DMS153 treated with DMSO at 0.1 percent for 48 hours (cell line): ENCODE results near the gene TOP2A.

ENCODE experiments used
- DNase-seq: peaks from one replicate; lab custom pipeline; 2025; ENCODE audit not compliant: unreplicated experiment; lab: John Stamatoyannopoulos, UW

Gene TOP2A

DNA sequence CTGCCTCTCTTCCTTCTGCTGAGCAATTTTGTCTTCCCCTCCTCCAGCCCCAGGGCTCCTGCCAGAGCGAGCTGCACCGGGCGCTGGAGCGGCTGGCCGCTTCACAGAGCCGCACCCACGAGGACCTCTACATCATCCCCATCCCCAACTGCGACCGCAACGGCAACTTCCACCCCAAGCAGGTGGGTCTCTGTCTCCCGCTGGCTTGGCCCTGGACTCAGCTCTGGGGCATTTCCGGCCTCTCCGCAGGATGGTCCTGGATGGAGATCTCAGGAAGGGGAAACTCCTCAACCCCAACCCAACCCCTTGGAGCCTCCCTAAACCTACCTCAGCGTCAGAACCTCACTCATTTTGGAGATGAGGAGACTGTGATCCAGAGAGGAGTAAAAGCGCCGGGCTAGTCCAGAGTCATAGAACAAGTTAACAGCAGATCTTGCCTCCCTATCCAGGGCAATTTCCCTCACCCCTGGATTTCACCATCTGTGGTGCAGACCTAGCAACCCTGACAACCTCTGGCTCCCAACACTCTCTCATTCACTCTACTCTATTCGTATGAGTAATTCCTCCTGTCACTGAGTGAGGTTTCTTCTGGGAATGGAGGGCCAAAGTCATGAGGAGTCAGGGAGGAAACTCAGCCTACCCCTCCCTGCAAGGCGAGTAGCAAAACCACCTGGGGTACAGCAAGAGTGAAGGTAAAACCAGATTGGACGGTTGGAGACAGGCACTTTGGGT, 36.4 kb upstream of the TOP2A start:
- DNase-seq = no peak

DNA sequence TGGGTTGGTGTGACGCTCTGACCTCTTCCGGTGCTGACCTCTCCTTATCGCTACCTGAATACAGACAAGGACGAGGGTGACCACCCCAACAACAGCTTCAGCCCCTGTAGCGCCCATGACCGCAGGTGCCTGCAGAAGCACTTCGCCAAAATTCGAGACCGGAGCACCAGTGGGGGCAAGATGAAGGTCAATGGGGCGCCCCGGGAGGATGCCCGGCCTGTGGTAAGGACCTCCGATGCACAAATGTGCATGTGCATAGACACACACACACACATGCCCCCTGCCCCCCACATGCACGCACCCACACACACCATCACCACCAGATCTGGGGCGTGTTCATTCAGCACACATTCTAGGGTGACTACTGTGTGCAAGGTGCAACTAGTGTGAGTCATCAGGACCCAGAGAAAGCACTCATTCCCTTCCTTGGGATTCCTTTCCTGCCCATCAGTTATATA, 35.3 kb upstream of the TOP2A start:
- DNase-seq = no peak

DNA sequence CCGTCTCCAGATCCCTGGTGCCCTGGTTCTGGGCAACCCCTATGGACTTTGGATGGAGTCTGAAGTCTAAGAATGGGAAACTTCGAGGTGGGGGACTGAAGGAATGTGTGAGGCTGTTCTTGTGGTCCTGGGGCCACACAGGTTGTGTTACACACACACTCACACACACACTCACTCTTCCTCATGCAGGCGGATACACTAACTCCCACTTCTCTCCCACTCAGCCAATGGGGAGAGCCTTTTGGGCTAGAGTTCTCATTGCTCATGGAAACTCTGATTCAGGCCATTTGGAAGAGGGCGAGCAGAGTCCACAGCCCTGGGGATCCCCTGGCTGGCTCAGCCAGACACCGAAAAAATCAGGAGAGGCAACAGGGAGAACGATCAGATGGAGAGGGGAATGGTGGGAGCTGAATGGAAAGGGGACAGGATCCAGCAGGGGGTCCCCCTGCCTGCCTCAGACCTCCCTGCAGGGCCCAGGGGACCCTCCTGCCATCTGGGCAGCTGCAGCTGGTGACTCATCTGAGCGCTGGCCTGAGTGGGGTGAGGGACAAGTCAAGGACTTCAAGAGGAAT, 34.6 kb upstream of the TOP2A start:
- DNase-seq = no peak

DNA sequence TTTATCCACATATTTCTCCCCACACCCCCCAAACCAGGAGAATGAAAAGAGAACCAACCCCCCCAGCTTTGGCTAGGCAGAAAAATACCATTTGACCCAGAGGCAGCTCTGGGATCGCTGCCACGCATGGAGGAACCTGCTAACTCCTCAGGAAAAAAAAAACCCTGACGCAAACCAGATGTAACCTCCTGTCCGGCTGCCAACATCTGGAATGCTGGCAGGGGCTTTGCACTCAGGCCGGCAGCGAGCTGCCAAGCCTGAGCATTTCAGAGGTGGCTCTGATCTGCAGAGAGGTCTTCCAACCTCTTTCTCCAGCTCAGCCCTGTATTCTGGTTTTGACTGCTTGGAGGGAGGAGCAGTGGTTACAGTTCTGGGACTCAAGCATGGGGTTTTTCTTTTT, 33.7 kb upstream of the TOP2A start:
- no peak for DNase-seq

DNA sequence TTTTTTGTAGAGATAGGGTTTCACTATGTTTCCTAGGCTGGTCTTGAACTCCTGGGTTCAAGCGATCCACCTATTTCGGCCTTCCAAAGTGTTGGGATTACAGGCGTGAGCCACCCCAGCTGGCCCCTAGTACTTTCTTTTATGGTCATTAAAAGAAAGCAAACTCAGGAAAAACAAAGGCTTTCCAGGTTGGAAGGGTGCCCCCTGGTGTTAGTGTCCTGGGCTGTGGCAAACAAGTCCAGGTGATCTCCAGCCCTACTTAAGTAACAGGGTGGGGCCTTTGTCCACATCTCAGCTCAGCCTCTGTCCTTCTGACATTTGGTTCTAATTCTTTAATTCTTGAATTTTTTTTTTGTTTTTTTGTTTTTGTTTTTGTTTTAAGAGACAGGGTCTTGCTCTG, 32.5 kb upstream of the TOP2A start:
- no peak for DNase-seq

DNA sequence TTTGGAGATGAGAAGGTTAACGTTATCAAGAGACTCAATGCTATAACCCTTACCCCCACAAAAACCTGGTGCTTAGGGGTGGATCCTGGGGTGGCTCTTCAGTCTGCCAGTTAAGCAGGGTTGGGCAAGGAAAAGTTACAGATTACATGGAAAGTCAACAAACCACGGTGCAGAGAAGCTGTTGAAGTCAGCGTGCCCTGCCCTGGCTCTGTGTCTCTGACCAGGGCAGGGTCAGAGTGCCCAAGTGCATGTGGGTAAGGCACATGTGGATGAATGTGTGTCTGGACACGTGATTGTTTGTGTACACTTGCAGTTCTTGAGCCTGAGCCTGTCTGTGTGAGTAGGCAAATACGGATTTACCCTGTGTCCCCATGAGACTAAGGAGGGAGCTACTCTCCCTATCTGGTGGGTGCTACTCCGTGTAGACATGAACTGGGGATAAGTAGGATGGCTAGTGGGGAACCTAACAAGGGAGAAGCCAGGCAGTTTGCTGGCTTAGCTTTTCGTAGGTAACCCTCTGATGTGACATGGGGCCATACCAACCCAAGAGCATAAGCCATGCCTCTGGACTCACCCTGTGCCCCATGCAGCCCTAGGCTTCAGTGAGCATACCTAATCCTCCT, 31.1 kb upstream of the TOP2A start:
- DNase-seq = peak; percentile 13

DNA sequence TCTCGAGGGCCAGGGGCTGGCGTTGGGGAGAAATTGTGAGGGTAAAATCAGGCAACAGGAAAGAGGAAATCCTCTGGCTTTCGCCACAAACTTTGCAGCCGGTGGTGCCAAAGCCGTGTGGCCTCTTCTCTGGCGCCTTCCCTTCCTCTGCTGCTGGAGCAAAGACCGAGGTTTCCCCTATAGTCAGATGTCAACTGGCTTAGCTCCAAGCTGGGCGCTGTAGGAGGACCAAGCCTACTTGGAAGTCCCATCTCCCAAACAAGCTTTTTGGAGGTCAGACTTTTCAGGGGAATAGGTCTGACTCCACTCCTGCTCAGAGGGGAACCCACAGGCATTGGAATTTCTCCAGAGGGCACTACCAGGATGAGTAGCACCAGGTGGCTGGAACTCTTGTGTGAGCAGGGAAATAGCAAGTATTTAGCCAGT, 30.5 kb upstream of the TOP2A start:
- DNase-seq = no peak

DNA sequence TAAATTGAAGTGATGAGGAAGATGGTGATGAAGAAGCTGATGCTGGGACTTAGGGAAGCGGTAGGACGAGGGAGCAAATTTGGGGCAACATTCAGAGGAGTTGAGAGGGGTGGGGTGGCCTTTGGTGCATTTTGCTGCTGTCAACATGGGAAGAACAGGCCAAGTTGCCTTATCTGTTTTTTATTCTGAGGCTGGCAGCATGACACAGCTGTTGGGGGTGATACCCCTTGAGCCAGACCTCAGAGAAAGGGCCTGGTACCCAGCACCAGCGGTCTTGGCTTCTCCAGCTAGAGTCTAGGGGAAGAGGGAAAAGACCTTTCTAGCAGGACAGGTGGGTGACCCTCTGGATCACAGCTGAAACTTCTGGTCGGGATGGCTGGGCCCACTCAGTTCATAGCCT, 30.1 kb upstream of the TOP2A start:
- no peak for DNase-seq

DNA sequence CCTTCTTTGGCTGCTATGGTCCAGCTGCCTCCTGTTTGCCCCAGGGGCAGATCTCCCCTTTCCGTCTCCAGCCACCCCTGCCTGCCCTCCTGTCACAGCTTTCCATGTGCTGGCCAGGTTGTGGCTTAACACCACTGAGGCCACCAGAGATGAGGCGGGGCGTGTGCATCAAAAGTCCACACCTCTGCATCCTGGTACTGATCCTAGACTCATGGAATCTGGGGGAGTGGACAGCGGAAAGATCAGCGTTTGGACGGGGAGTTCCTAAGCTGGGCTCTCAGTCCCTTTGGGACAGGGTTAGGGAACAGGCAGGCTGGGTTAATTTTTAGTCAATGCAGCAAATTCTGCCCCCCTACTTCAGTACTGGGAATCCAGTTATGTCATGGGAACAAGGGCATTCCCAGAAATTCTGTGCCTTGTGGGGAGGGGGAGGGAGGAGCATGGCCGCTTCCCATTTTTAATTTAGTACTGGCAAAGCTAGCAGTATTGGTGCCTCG, 29.5 kb upstream of the TOP2A start:
- DNase-seq = no peak

DNA sequence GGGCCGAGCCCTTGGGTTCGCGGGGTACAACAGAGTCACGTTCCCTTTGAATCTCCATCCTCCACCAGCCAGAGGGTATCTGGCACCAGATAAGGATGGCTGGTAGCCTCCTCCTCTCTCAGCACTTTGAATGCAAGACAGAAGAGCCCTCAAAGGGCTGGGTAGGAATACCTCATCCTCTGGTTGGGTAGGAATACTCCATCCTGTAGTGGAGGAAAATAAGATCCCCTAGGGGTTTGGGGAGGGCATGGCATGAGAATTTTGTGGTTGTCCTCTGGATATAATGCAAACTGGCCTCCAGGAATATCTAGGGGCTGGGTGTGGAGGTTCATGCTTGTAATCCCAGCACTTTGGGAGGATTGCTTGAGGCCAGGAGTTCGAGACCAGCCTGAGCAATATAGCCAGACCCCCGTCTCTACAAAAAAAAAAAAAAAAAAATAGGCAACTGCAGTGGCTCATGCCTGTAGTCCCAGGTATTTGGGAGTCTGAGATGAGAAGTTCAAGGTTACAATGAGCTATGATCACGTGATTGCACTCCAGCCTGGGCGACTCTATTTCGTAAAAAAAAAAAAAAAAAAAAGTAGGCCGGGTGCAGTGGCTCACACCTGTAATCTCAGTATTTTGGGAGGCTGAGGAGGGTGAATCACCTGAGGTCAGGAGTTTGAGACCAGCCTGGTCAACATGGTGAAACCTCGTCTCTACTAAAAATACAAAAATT, 28.2 kb upstream of the TOP2A start:
- no peak for DNase-seq

DNA sequence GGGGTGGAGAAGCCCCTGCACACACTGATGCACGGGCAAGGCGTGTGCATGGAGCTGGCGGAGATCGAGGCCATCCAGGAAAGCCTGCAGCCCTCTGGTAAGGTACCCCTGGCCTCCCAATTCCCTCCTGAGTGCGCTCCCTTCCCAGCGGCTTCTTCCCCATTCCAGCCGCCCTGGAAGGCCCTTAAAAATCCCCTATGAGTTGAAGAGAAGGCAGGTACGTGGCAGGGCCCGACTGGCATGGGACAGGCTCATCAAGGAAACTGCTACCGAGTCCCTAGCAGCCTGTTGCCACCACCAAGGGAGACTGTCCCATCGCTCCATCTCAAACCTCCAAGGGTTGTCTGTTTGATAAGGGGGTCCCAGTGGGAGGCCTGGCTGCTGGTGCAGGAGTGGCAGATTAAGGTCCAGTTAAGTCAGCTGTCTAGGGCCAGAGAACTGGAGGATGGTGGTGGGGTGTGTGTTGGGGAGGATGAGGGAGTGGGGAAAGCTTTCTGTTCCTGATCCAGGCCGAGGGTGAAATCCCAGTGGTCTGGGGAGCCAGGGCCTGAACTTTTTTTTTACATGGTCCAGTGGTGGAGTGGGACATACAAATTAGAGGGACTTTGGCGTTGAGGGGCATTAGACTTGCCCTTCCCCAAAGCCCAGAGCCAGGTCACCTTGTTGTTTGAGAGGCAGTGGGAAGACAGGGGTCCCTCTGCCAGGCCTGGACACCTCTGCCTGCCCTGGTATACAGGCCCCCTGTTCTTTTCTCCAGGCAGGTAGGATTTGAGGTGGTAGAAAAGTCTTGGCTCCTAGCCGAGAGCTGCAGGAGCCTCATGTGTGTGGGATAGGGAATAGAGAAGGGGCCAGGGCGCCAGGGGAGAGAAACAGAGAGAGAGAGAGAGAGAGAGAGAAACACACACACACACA, 26.5 kb upstream of the TOP2A start:
- DNase-seq = no peak

DNA sequence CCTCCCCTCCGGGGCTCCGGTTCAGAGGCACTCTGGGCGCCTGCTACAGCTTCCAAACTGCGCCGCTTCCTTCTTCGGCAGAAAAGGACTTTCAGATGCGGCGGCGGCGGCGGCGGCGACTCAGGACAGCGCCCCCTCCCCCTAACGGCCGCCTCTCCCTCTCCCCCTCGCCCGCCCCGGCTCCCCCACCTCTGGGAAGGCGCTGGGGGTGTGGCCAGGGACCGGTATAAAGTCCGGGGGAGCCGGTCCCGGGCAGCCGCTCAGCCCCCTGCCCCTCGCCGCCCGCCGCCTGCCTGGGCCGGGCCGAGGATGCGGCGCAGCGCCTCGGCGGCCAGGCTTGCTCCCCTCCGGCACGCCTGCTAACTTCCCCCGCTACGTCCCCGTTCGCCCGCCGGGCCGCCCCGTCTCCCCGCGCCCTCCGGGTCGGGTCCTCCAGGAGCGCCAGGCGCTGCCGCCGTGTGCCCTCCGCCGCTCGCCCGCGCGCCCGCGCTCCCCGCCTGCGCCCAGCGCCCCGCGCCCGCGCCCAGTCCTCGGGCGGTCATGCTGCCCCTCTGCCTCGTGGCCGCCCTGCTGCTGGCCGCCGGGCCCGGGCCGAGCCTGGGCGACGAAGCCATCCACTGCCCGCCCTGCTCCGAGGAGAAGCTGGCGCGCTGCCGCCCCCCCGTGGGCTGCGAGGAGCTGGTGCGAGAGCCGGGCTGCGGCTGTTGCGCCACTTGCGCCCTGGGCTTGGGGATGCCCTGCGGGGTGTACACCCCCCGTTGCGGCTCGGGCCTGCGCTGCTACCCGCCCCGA, 25.7 kb upstream of the TOP2A start, which contains the start of gene IGFBP4:
Gene IGFBP4 (plus strand): TSS at position 255 of the 792 bp plus-strand sequence. CDS start 286 bp downstream, at position 541.
- DNase-seq = peak; percentile 20

DNA sequence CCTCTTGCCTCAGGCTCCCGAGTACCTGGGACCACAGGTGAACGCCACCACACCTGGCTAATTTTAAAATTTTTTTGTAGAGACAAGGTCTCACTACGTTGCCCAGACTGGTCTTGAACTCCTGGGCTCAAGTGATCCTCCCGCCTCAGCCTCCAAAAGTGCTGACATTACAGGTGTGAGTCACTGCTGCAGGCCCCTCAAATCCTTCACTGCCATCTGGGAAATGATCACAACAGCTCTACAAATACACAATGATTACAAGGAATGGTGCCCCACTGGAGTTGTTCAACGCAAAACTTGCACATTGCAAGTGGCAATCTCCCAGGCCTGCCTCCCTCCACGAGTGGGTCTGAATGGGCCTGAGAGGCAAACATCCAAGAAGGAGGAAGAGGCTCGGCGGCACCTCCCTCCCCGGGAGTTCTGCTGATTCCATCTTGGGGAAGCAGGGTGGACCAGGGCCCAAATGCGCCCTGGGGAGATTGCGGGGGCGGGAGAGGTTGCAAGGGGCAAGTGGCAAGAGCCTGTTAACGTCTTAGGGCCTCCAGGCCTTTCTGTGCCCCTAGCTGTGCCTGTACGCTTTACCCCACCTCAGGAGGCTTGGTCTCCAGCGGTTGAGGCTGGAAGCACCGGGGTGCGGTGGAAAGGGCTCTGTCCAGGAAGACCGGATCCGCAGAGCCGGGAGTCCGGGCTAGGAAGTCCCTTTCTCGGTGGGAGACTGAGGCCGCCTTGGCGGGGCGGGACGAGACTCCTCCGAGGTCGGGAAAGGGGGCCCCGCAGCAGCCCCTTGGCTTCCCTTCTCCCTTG, 24.9 kb upstream of the TOP2A start:
- no peak for DNase-seq

DNA sequence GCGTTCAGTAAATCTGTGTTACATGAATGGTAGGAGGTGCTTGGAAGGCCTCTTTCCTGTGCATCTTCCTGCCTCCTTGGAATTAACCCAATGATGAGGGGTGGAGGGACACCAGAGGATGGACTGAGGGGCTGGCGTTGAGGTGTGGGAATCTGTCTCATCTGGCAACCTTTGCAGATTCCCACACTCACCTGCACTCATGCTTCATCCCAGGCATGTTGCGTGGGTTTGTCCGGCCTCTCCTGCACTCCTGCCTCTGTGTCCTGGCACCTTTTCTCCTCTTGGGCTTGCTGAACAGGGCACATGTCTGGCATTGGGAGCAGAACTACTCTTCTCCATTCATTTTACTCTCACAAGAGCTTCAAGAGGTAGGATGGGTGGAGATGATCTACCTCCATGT, 22.5 kb upstream of the TOP2A start:
- DNase-seq = no peak

DNA sequence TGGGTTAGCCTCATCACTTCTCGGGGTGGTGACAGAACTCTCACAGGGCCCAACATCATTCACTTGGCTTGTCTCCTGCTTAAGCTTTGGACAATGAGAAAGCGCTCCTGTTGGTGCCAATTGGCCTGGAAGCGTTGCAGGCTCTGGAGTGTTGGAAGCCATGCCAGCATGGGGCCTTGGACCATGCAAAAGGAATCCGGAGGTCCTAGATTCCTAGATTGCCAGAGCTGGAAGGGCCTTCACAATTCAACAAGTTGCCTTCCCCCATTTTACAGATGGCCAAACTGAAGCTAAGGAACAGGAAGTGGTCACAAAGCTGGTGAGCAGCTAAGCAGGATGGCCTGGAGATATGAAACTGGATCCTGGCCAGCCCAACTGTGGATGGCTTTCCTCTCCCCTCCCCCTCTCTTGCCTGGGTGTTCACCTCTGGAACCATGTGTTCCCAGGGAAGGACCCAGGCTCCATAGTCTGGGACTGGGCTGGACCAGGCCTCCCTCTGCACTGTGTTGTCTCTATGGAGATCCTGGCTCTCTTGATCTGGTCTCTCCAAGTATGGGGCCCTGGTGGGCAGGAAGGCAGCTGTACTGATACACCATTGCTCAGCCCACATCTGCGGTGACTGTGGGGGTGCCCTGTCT, 19.5 kb upstream of the TOP2A start:
- no peak for DNase-seq

DNA sequence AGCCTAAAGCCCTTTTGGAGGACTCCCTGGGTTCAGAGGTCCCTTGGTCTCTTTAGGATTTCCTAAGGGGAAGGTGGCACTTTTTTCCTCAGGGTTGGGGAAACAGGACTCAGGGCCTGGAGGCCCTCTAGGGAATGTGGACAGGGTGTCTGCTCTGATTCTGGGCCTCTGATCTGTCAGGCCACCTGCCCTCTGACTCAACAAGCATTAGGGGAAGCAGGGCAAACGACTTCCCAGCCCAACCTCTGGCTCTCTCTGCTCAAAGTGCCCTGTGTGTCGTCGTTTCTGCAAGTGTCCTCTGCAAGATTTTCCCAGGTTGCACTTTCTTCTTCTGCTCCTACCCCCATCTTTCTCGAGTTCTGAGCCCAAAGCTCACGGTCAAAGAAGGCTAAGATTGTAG, 18.9 kb upstream of the TOP2A start:
- no peak for DNase-seq

DNA sequence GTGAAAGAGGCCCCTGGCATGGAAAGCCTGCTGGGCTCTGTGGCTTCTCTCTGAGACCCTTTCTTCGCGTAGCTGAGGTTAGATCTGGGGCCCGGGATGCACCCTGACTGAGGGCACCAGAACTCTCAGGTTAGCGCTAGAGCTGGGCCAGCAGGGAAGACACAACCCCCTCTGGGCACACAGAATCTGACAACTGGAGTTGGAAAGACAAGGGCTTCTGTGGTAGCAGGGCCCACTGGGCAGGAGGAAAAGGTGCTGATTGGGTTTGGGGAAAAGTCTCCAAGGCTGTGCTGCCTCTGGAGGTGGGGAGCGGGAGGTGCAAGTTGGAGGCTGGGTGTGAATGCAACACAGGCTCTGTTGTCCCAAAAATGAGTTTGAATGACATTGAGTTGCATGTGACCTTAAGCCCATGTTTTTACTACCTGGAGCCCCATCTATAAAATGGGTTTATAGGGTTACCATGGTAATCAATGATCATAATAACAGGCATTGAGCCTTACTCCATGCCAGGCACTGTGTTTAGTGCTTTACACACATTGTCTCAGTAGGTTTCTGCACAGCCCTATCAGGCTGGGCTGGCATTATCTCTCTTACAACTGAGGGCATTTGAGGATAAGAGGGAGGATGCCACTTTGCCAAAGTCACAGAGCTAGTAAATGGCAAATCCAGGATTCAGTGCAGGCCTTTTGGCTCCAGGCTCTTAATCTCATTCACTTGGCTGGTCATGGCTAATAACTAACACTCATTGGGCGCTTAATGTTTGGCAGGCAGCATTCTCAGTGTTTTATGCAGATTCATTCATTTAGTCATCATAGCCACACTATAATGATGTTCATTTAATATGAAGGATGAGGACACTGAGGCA, 16.1 kb upstream of the TOP2A start:
- no peak for DNase-seq
